CD14-positive monocyte (primary cell): ENCODE measurements around the gene ANK2. TPM values are rescaled to one million over a fixed set of nuclear protein-coding genes. Genes with fewer than 3 reads are reported as not detected.

Experiments
- DNase-seq, 3 donors: peaks; one replicate each; pipeline ENCODE4 v3.0.0-alpha.2; 2011 to 2022
- H2AFZ ChIP-seq: 2 replicates; pipeline ENCODE4 v1.6.0; 2012; ENCODE audit warnings: mild to moderate bottlenecking, low read depth, low read length, inconsistent platforms; ENCODE audit not compliant: insufficient read depth, poor library complexity, severe bottlenecking
- H3K27ac ChIP-seq, 2 donors: 1 replicate in 1 of 2; 2 replicates in 1 of 2; pipeline ENCODE4 v1.5.1; 2012 to 2013; ENCODE audit warnings: low read length in 2 of 2, control low read depth in 1 of 2, inconsistent platforms in 1 of 2, low read depth in 1 of 2, mild to moderate bottlenecking in 1 of 2
- H3K27me3 ChIP-seq, 2 donors: one replicate each; pipeline versions ENCODE4 v1.6.0 to v1.6.1; 2011 to 2013; ENCODE audit warnings: low read length in 2 of 2; ENCODE audit not compliant: control insufficient read depth in 2 of 2, insufficient read depth in 2 of 2
- H3K36me3 ChIP-seq, 2 donors: replicated peaks in 1 of 2; 1 replicate in 1 of 2; 2 replicates in 1 of 2; pipeline versions ENCODE4 v1.5.1 to v1.6.1; 2012 to 2013; ENCODE audit warnings: low read length in 2 of 2, control low read depth in 1 of 2, inconsistent platforms in 1 of 2, mild to moderate bottlenecking in 1 of 2; ENCODE audit not compliant: insufficient read depth in 2 of 2, control insufficient read depth in 1 of 2
- H3K4me1 ChIP-seq, 2 donors: 1 replicate in 1 of 2; 2 replicates in 1 of 2; pipeline versions ENCODE4 v1.5.1 to v1.6.1; 2012 to 2013; ENCODE audit warnings: low read length in 2 of 2, control low read depth in 1 of 2, inconsistent platforms in 1 of 2, mild to moderate bottlenecking in 1 of 2, moderate library complexity in 1 of 2; ENCODE audit not compliant: insufficient read depth in 2 of 2, control insufficient read depth in 1 of 2
- H3K4me2 ChIP-seq: replicated peaks from 2 replicates; pipeline ENCODE3; 2012; ENCODE audit warnings: low read length, moderate library complexity, mild to moderate bottlenecking; ENCODE audit not compliant: poor library complexity, severe bottlenecking; ENCODE audit errors: extremely low read depth
- H3K4me3 ChIP-seq, 3 experiments: fragments of 200-600 bp in 1 of 3; sonication (generic) in 1 of 3; replicated peaks in 1 of 3; 1 replicate in 2 of 3; 2 replicates in 1 of 3; pipeline ENCODE4 v1.5.1; 2011 to 2013; ENCODE audit warnings: low read length in 3 of 3, mild to moderate bottlenecking in 3 of 3, control low read depth in 2 of 3, low read depth in 2 of 3, inconsistent platforms in 1 of 3, moderate library complexity in 1 of 3
- H3K79me2 ChIP-seq: 2 replicates; pipeline ENCODE4 v1.6.0; 2012; ENCODE audit warnings: mild to moderate bottlenecking, control low read depth, inconsistent platforms, low read length, moderate library complexity; ENCODE audit not compliant: insufficient read depth
- H3K9ac ChIP-seq: 2 replicates; pipeline ENCODE4 v1.6.0; 2017; ENCODE audit warnings: low read length, mild to moderate bottlenecking; ENCODE audit not compliant: insufficient read depth, poor library complexity, severe bottlenecking
- H3K9me3 ChIP-seq, 2 donors: replicated peaks in 1 of 2; 1 replicate in 1 of 2; 2 replicates in 1 of 2; pipeline versions ENCODE4 v1.5.1 to v1.6.1; 2012 to 2013; ENCODE audit warnings: low read length in 2 of 2, control low read depth in 1 of 2; ENCODE audit not compliant: control insufficient read depth in 1 of 2, insufficient read depth in 1 of 2
- H4K20me1 ChIP-seq: 2 replicates; pipeline ENCODE4 v1.6.0; 2012; ENCODE audit warnings: mild to moderate bottlenecking, low read length, control low read depth, moderate library complexity; ENCODE audit not compliant: insufficient read depth
- H3K27ac Mint-ChIP-seq, 7 donors: one replicate each; pipeline ENCODE4 v1.8.0; 2020; ENCODE audit warnings: mild to moderate bottlenecking in 7 of 7, mixed read lengths in 7 of 7, moderate library complexity in 6 of 7, inconsistent platforms in 2 of 7
- H3K27me3 Mint-ChIP-seq, 3 donors: one replicate each; pipeline ENCODE4 v1.8.0; 2021 to 2022; ENCODE audit warnings: low read depth in 3 of 3, mild to moderate bottlenecking in 3 of 3, mixed read lengths in 3 of 3, moderate library complexity in 3 of 3, inconsistent platforms in 1 of 3
- H3K36me3 Mint-ChIP-seq, 2 donors: one replicate each; pipeline ENCODE4 v1.8.0; 2020; ENCODE audit warnings: mixed read lengths in 2 of 2, inconsistent platforms in 1 of 2, mild to moderate bottlenecking in 1 of 2
- H3K4me1 Mint-ChIP-seq: one replicate; pipeline ENCODE4 v1.8.0; 2020; ENCODE audit warnings: mild to moderate bottlenecking, mixed read lengths
- H3K4me3 Mint-ChIP-seq, 2 donors: one replicate each; pipeline ENCODE4 v1.8.0; 2020; ENCODE audit warnings: mild to moderate bottlenecking in 2 of 2, mixed read lengths in 2 of 2, moderate library complexity in 1 of 2
- H3K9me3 Mint-ChIP-seq, 7 donors: one replicate each; pipeline ENCODE4 v1.8.0; 2020 to 2022; ENCODE audit warnings: mixed read lengths in 7 of 7, mild to moderate bottlenecking in 6 of 7, moderate library complexity in 6 of 7, inconsistent platforms in 2 of 7
- CTCF ChIP-seq: fragments of 200-600 bp; IDR thresholded peaks from one replicate; pipeline ENCODE4 v1.8.0; 2022; ENCODE audit warnings: antibody characterized with exemption, mild to moderate bottlenecking
- WGBS: methylation state at CpG from one replicate; pipeline ENCODE4 v1.1.5; 2013; ENCODE audit warnings: missing lambda C conversion rate; ENCODE audit not compliant: insufficient coverage; 5-methylcytosine and 5-hydroxymethylcytosine counted together
- intact Hi-C, 2 donors: fragments of 100-400 bp; cut with micrococcal nuclease; formaldehyde crosslinking; loops; one replicate each; pipeline versions ENCODE4 v1.15.0 to v1.15.1; 2023
- polyA plus RNA-seq, 3 donors: library from polyadenylated mRNA; depleted of rRNA in 1 of 3; unstranded in 2 of 3; stranded (reverse) in 1 of 3; fragments of 300-500 nt in 2 of 3; fragments of >200 nt in 1 of 3; fragmentation: Illumina TruSeq in 2 of 3; gene quantifications; 1 replicate in 2 of 3; 2 replicates in 1 of 3; pipeline ENCODE4 v1.2.3, GENCODE V29; 2012 to 2021

Gene ANK2
- polyA plus RNA-seq, 3 donors = not detected

GRCh38 chr4:113080624-113081023 is 31.2 kb downstream of the ANK2 start:
- no peak for TF ChIP-seq CTCF
- Histone ChIP-seq H2AFZ (no peak overlapping the region), H3K9ac (no peak overlapping the region), H3K27ac (no peak overlapping the region), H4K20me1 (no peaks in the 10 kb centered on the region), H3K4me3 (no peak overlapping the region), H3K36me3 (no peaks in the 10 kb centered on the region), H3K79me2 (no peaks in the 10 kb centered on the region), H3K4me1 (no peaks in the 10 kb centered on the region), H3K27me3 (no peaks in the 10 kb centered on the region), H3K4me2 (no peak overlapping the region), H3K9me3 (no peaks in the 10 kb centered on the region)
- peaks cover 0 to 2% (median 0%) of the 10 kb centered on the region in 3 donors for H3K27me3 Mint-ChIP-seq
- intact Hi-C loops = no loop called here
- no peak overlapping the region for H3K27ac Mint-ChIP-seq
- no peaks in the 10 kb centered on the region for H3K9me3 Mint-ChIP-seq
- no peaks in the 10 kb centered on the region for H3K4me1 Mint-ChIP-seq
- no peak overlapping the region for H3K4me3 Mint-ChIP-seq
- no peaks in the 10 kb centered on the region for H3K36me3 Mint-ChIP-seq
- DNase-seq = no peak
- WGBS = 100% methylated on average over 1 of the region's 2 CpGs

- no peak overlapping the region for H3K4me3 Mint-ChIP-seq
- no peak overlapping the region for H3K4me3 ChIP-seq
- intact Hi-C loops = no loop called here
- no peaks in the 10 kb centered on the region for H3K36me3 Mint-ChIP-seq
- peaks cover 0 to 3% (median 0%) of the 10 kb centered on the region in 7 donors for H3K9me3 Mint-ChIP-seq
- H3K4me1 Mint-ChIP-seq = no peaks in the 10 kb centered on the region
- no peak overlapping the region for H3K27ac Mint-ChIP-seq
- H3K27me3 ChIP-seq = no peaks in the 10 kb centered on the region
- H3K4me2 ChIP-seq = no peak overlapping the region
- H2AFZ ChIP-seq = no peak overlapping the region
- no peak for DNase-seq
- H3K27me3 Mint-ChIP-seq = peaks cover 0 to 1% (median 0%) of the 10 kb centered on the region in 3 donors
- H3K27ac ChIP-seq = no peak overlapping the region
- H3K79me2 ChIP-seq = no peaks in the 10 kb centered on the region
- H4K20me1 ChIP-seq = no peaks in the 10 kb centered on the region
- H3K9me3 ChIP-seq = no peaks in the 10 kb centered on the region
- H3K4me1 ChIP-seq = no peaks in the 10 kb centered on the region
- no CpG with 5 or more reads among the region's 1 CpG for WGBS
- H3K36me3 ChIP-seq = no peaks in the 10 kb centered on the region
- no peak for TF ChIP-seq CTCF
- H3K9ac ChIP-seq = no peak overlapping the region
Observed at GRCh38 chr4:113083346-113083745, 33.9 kb downstream of the ANK2 start.
